RWPE2 (cell line): ENCODE data around the gene NAV3.

ENCODE experiments used
- ATAC-seq: fragments of 200-7000 bp; cut with Tn5 transposase; 3 replicates; pipeline ENCODE4 v1.9.1; 2021; ENCODE audit warnings: low read depth
- DNase-seq: peaks from one replicate; pipeline ENCODE4 v3.0.0-alpha.2; 2020; ENCODE audit warnings: low spot score
- H3K27ac ChIP-seq: fragments of 450-650 bp; 2 replicates; pipeline ENCODE4 v1.5.1; 2017; ENCODE audit warnings: mild to moderate bottlenecking; ENCODE audit not compliant: poor library complexity, severe bottlenecking
- H3K27me3 ChIP-seq: fragments of 250-450 bp; sonication (Bioruptor Pico); 2 replicates; pipeline ENCODE4 v1.5.1; 2021; ENCODE audit warnings: mild to moderate bottlenecking, moderate library complexity; ENCODE audit not compliant: insufficient read depth, poor library complexity, severe bottlenecking
- H3K36me3 ChIP-seq: fragments of 250-450 bp; sonication (Bioruptor Pico); 2 replicates; pipeline ENCODE4 v1.5.1; 2020; ENCODE audit warnings: low read depth, mild to moderate bottlenecking, moderate library complexity
- H3K4me1 ChIP-seq: fragments of 250-450 bp; sonication (Bioruptor Pico); 2 replicates; pipeline ENCODE4 v1.5.1; 2021; ENCODE audit warnings: mild to moderate bottlenecking, moderate library complexity; ENCODE audit not compliant: insufficient read depth, poor library complexity, severe bottlenecking
- H3K4me3 ChIP-seq: fragments of 250-450 bp; sonication (Bioruptor Pico); 2 replicates; pipeline ENCODE4 v1.5.1; 2021; ENCODE audit warnings: mild to moderate bottlenecking, moderate library complexity; ENCODE audit not compliant: severe bottlenecking
- H3K9me3 ChIP-seq: fragments of 250-450 bp; sonication (Bioruptor Pico); 2 replicates; pipeline ENCODE4 v1.5.1; 2021; ENCODE audit warnings: mild to moderate bottlenecking, moderate library complexity; ENCODE audit not compliant: severe bottlenecking
- CTCF ChIP-seq: fragments of 450-650 bp; IDR thresholded peaks from one replicate; pipeline ENCODE4 v1.5.1; 2017; ENCODE audit warnings: mild to moderate bottlenecking, moderate library complexity; ENCODE audit not compliant: poor library complexity, severe bottlenecking

The NAV3 gene

GRCh38 chr12:77999074-77999715 lies 168.5 kb downstream of the NAV3 start:
- no peaks in the 10 kb centered on the region for H3K36me3 ChIP-seq
- H3K27ac ChIP-seq, result no peak overlapping the region
- H3K4me3 ChIP-seq, result no peak overlapping the region
- H3K4me1 ChIP-seq, result peaks cover 9% of the 10 kb centered on the region
- ATAC-seq, result no peak
- no peaks in the 10 kb centered on the region for H3K9me3 ChIP-seq
- DNase-seq, result no peak
- H3K27me3 ChIP-seq, result no peaks in the 10 kb centered on the region
- TF ChIP-seq CTCF, result no peak

DNA sequence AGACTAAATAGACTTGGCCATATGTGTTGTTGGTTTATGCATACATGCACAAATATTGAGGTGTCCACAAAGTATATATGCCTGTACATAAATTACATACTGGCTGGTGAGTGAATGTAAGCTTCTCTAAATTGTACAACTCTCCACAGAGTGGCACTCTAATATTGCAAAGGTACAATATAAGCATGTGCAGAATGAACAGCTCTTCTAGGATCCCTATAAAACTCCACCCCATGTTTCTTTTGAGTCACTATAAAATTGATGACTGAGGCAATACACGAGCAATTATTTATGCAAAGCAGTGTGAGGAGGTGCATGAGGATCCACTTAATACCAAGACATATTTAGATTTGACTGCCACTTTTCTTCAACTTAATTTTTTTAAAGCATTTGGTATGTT lies 172.2 kb downstream of the NAV3 start:
- DNase-seq (no peak), ATAC-seq (no peak)
- no peaks in the 10 kb centered on the region for H3K9me3 ChIP-seq
- H3K27ac ChIP-seq, result no peak overlapping the region
- H3K4me1 ChIP-seq, result no peaks in the 10 kb centered on the region
- H3K27me3 ChIP-seq, result no peaks in the 10 kb centered on the region
- no peak overlapping the region for H3K4me3 ChIP-seq
- no peak for TF ChIP-seq CTCF
- no peaks in the 10 kb centered on the region for H3K36me3 ChIP-seq

- DNase-seq, result no peak
- no peaks in the 10 kb centered on the region for H3K27me3 ChIP-seq
- H3K4me3 ChIP-seq, result no peak overlapping the region
- H3K36me3 ChIP-seq, result no peaks in the 10 kb centered on the region
- no peak for TF ChIP-seq CTCF
- no peaks in the 10 kb centered on the region for H3K4me1 ChIP-seq
- no peak overlapping the region for H3K27ac ChIP-seq
- no peaks in the 10 kb centered on the region for H3K9me3 ChIP-seq
- no peak for ATAC-seq
Observed at GRCh38 chr12:78004249-78005093, 173.8 kb downstream of the NAV3 start.

DNA sequence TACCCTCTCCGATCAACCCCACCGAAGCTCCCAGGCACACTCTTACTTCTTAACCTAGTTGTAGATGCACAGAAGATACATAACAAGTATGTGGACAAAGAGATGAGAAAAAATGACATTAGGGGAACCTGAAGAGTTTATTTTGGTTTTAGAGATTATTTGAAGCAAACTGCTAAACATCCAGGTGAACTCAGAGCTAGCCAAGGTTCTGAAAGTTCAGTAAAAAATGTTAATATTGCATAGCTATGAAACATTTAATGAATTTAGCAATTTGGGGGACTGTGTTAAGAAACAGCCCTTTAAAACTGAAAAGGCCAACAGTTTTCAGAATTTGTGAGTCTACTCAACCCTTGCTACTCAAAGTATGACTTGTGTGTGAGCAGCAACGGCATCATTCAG lies 174.4 kb downstream of the NAV3 start:
- H3K4me1 ChIP-seq, result no peaks in the 10 kb centered on the region
- no peaks in the 10 kb centered on the region for H3K36me3 ChIP-seq
- no peak for TF ChIP-seq CTCF
- no peaks in the 10 kb centered on the region for H3K9me3 ChIP-seq
- ATAC-seq (no peak), DNase-seq (no peak)
- no peak overlapping the region for H3K27ac ChIP-seq
- no peaks in the 10 kb centered on the region for H3K27me3 ChIP-seq
- H3K4me3 ChIP-seq, result no peak overlapping the region

DNA sequence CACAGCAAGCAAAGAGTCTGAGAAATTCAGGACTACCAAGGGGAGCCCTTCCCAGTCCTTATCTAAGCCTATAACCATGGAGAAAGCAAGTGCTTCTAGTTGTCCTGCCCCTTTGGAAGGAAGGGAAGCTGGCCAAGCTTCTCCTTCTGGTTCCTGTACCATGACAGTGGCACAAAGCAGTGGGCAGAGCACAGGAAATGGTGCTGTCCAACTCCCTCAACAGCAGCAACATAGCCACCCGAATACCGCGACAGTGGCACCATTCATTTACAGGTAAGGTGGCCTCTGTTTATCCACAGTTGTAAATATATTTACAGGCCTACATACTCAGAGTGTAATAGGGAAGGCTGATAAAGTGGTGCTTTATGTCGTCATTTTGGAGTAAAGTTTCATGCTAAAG lies 176.5 kb downstream of the NAV3 start:
- DNase-seq, result no peak
- no peak for ATAC-seq
- Histone ChIP-seq H3K27ac (no peak overlapping the region), H3K4me1 (no peaks in the 10 kb centered on the region), H3K4me3 (no peak overlapping the region), H3K9me3 (no peaks in the 10 kb centered on the region), H3K36me3 (no peaks in the 10 kb centered on the region), H3K27me3 (no peaks in the 10 kb centered on the region)
- TF ChIP-seq CTCF, result no peak
